GM23338 (cell line): ENCODE data around the gene APP.

Source experiments
- CREB1 ChIP-seq: fragments of 250-450 bp; sonication (Bioruptor Pico); IDR thresholded peaks from 2 replicates; pipeline ENCODE4 v1.5.0; 2020; ENCODE audit warnings: low read depth, mild to moderate bottlenecking, moderate library complexity
- ETS1 ChIP-seq: IDR thresholded peaks from 2 replicates; pipeline ENCODE4 v1.6.1; 2016; ENCODE audit warnings: antibody characterized with exemption
- EZH2 ChIP-seq: fragments of 200-600 bp; sonication (generic); IDR thresholded peaks from one replicate; pipeline ENCODE4 v1.8.0; 2017; ENCODE audit warnings: antibody characterized with exemption, mild to moderate bottlenecking, low read depth; ENCODE audit not compliant: unreplicated experiment
- EZH2phosphoT487 ChIP-seq: fragments of 200-600 bp; sonication (generic); IDR thresholded peaks from one replicate; pipeline ENCODE4 v1.8.1; 2018; ENCODE audit warnings: antibody characterized with exemption; ENCODE audit not compliant: unreplicated experiment
- NANOG ChIP-seq: IDR thresholded peaks from 2 replicates; pipeline ENCODE4 v1.6.1; 2016; ENCODE audit warnings: antibody characterized with exemption, borderline replicate concordance
- POLR2AphosphoS5 ChIP-seq: IDR thresholded peaks from 2 replicates; pipeline ENCODE4 v1.6.1; 2016; ENCODE audit warnings: antibody characterized with exemption, low read depth
- REST ChIP-seq: IDR thresholded peaks from one replicate; pipeline ENCODE4 v1.6.1; 2018; ENCODE audit warnings: antibody characterized with exemption; ENCODE audit not compliant: unreplicated experiment
- ZNF462 ChIP-seq: fragments of 250-450 bp; sonication (Bioruptor Pico); IDR thresholded peaks from 2 replicates; pipeline ENCODE4 v1.5.0; 2020; ENCODE audit warnings: mild to moderate bottlenecking, moderate library complexity
- TF ChIP-seq, protein P1 (sequence below), 2 experiments: fragments of 200-600 bp in 1 of 2; sonication (generic) in 1 of 2; conservative IDR thresholded peaks; 2 replicates each; pipeline versions ENCODE4 v1.5.1 to v1.6.1; 2016 to 2017; ENCODE audit warnings: antibody characterized with exemption in 2 of 2, low read depth in 2 of 2, mild to moderate bottlenecking in 2 of 2, moderate library complexity in 1 of 2

DNA sequence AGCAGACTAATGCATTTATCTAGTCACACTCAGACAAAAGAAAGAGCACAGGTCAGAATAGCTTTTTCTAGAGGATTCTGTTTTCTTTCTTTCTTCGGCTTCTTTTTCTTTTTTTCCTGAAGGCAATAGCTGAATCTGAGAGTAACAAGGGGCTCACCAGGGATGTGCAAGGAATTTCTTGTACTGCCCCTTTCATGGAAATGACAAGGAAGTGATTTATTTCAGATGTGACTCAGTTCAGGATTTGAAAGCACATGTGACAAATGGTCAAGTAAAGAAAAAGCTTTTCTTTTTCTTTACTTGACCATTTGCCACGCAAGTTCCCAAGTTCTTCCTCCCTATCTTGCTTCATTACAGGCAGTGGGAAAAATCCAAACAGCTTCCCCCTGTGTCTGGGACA lies 233.8 kb downstream of the APP start:
- TF ChIP-seq, protein P1, sequence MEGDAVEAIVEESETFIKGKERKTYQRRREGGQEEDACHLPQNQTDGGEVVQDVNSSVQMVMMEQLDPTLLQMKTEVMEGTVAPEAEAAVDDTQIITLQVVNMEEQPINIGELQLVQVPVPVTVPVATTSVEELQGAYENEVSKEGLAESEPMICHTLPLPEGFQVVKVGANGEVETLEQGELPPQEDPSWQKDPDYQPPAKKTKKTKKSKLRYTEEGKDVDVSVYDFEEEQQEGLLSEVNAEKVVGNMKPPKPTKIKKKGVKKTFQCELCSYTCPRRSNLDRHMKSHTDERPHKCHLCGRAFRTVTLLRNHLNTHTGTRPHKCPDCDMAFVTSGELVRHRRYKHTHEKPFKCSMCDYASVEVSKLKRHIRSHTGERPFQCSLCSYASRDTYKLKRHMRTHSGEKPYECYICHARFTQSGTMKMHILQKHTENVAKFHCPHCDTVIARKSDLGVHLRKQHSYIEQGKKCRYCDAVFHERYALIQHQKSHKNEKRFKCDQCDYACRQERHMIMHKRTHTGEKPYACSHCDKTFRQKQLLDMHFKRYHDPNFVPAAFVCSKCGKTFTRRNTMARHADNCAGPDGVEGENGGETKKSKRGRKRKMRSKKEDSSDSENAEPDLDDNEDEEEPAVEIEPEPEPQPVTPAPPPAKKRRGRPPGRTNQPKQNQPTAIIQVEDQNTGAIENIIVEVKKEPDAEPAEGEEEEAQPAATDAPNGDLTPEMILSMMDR (conservative IDR thresholded peaks at IDR 0.05; ENCODE audit: low read depth in 2 of 2) = no peak
- TF ChIP-seq EZH2phosphoT487 (no peak), EZH2 (no peak), REST (no peak), POLR2AphosphoS5 (no peak), CREB1 (CRISPR knock-in tag) (no peak), NANOG (no peak), ZNF462 (CRISPR knock-in tag) (no peak), ETS1 (no peak)
